Spleen (tissue), 7 donors: ENCODE results near the gene REEP3.

Source experiments
- CTCF ChIP-seq, 11 experiments: fragments of 200-600 bp in 7 of 11; fragments of 450-650 bp in 4 of 11; sonication (generic) in 4 of 11; IDR thresholded peaks in 8 of 11; conservative IDR thresholded peaks in 3 of 11; 1 replicate in 7 of 11; 2 replicates in 4 of 11; pipeline versions ENCODE4 v1.4.0 to v1.8.0; 2016 to 2021; ENCODE audit warnings: antibody characterized with exemption in 11 of 11, inconsistent platforms in 4 of 11, mild to moderate bottlenecking in 1 of 11
- POLR2A ChIP-seq, 3 donors: fragments of 450-650 bp; IDR thresholded peaks; one replicate each; pipeline ENCODE4 v1.5.1; 2017; ENCODE audit warnings: antibody characterized with exemption in 3 of 3, mild to moderate bottlenecking in 1 of 3
- POLR2AphosphoS5 ChIP-seq, 3 donors: sonication (generic); formaldehyde crosslinking; IDR thresholded peaks; one replicate each; pipeline ENCODE4 v1.5.1; 2017; ENCODE audit warnings: antibody characterized with exemption in 3 of 3
- donor health status: DM: no; HTN: no; CAD: no; lungs with moderate emphysema.
- donor health status: DM: no; HTN: no; CAD: no.
- donor health status: DM: no; HTN: no; CAD: no.

- TF ChIP-seq CTCF (IDR thresholded peaks at IDR 0.05 in 8 of 11, conservative IDR thresholded peaks at IDR 0.05 in 3 of 11) (no peak), POLR2A (IDR thresholded peaks at IDR 0.05) (no peak), POLR2AphosphoS5 (IDR thresholded peaks at IDR 0.05) (no peak)
Observed at GRCh38 chr10:63641366-63641765, 120.2 kb downstream of the REEP3 start.
